ENCODE data around the gene CACNA2D3.

CACNA2D3 gene

DNA sequence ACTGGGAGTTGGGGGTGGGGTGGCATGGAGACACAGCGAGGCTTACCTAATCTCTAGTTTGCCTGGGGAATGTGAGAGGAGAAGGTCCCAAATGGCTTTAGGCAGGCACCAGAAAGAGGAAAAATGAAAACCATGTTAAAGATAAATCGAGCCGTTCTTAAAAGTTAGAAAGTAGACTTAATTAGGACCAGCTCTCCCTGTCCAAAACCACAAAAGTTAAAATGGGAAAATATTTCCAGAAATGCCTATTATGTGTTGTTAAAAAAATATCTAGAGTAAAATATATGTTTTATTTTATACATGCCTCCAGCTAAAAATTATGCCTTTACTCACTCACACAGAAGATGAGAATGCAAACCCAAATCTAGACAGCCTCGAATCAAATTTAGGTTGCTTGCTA lies 755.4 kb downstream of the CACNA2D3 start:
- DNase-seq (ENCODE audit: low read depth) = no peak

DNA sequence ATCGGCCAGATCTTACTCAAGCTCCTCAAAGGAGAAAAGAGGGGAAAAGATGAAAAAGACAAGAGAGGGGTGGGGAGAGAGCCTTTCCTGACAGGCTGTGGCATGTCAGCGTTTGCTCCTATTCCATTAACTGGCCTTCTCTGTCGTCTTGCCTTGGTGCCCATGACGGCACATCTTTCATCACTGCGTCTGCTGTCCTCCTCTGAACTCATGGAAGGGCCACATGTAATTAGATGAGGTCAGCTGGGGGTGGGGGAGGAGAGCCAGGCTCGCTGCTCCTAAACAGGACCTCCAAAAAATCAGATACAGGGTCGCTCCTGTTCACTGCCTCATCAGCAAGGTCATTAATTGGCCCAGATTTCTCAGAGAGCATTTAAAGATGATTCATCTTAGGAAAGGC lies 755.8 kb downstream of the CACNA2D3 start:
- DNase-seq (ENCODE audit: low read depth) = no peak

DNA sequence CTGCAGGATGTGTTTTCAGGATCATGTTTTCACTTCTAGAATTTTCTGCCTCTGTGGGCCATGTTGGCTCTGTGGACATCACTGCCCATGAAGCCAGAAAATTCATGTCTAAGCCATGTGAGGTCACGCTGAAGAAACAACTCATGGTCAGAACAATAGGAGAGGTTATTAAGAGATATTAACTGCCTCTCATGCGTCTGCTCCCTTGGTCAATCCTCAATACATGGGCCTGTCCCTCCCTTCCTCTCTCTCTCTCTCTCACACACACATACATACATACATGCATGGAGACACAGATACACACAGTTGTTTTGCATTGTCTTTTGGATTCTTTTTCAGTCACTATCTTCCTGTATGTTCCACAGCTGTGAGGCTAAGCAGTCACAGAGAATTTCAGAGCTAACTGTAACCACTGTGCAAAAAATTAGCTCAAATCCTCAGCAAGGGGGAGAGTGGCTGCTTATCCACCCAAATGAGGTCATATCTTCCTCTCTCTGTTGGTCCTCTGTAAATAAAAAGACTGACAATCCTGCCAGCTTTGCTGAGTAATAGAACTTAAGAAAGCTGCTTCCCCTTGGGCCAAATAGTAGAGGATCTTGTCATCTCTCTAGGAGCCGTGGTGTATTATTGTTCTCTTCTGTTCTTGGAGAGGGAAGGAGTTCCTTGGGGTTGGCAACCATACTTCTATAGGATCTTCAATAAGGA lies 759.9 kb downstream of the CACNA2D3 start:
- no peak for DNase-seq (ENCODE audit: low read depth)

DNA sequence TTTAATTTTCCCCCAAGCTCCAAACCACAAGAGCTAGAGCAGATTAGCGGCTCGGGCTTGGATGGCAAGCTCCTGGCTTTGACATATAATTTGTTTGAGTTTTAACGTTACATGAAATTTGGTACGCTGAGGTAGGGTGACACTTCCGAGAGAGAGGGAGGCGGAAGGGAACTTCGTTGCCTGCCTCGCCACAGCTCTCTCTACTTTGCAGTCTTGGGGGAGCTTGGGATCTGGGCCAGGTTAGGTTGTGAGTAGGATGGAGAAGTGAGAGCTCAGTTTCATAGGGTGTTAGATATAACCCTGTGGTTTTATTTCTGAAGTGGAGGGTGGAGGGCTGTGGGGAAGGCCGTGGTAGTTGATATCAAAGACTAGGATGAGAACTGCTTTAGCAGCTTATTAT lies 765.8 kb downstream of the CACNA2D3 start:
- DNase-seq (ENCODE audit: low read depth) = no peak

DNA sequence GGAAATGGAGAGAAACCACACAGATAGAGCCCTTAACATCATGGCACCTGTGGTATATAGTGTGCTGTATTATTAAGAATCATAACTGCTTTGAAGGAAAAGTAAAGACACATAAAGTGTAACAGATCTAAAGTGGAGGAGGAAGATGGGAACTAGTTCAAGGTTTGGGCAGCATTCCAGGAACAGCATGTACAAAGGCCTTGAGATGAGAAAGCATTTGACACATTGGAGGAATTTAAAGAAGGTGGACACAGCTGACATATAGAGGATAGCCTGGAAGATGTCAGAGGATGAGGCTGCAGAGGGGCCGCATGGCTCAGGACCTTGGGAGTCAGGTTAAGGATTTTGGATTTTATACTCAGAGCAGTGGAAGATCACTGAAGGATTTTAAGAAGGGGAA lies 766.5 kb downstream of the CACNA2D3 start:
- DNase-seq (ENCODE audit: low read depth) = no peak

DNA sequence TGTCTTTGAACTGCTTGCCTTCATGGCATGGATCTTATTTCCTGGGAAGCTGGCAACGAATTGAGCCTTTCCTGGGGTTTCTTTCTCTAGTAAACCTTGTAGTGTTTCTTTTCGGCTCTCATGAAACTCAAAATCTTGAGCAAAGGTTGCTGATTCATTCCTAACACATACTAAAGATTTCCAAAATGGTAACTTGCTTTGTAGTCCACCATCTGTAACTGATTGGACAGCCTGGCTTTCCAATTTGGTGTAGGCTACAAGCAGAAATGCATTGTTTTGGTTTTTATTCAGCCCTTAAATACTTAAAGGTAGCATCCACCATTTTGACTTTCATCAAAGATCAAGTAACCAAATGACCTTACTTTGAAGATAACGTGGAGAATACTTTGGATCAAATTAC lies 767.4 kb downstream of the CACNA2D3 start:
- DNase-seq (ENCODE audit: low read depth) = no peak

DNA sequence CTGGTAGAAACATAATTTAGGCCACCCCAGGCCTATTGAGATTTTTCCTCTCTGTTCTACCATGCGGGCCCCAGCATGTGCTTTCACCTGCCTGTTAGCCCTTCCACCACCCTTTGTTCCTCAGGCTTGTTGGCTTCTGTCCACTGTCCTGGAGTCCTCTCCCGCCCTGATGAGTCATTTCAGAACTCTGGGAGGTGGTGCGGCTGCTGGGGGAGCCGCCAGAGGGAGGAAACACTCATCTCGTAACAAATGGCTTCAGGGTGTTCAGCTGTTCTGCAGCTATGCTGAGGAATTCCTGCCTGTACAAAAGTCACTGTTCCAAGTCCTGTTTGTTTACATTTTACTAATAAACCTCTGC lies 769.2 kb downstream of the CACNA2D3 start:
- DNase-seq (ENCODE audit: low read depth) = no peak

DNA sequence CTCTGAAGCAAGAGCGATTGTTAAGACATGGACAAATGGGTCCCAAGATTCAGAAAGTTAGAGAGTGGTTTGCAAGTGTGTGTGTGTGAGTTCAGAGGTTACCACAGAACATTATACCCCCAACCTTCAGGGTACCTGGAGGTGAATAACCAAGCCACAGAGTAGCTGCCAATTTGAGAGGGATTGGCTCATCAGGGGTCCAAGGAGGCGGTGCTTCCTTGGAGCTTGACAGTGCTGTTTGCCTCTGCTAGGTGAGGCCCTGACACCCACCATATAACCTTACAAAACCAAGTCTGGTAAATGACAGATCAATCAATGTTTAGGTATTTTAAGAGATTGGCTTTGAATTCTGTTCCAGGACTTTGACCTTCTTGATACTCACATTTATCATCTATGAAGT lies 769.8 kb downstream of the CACNA2D3 start:
- no peak for DNase-seq (ENCODE audit: low read depth)

DNA sequence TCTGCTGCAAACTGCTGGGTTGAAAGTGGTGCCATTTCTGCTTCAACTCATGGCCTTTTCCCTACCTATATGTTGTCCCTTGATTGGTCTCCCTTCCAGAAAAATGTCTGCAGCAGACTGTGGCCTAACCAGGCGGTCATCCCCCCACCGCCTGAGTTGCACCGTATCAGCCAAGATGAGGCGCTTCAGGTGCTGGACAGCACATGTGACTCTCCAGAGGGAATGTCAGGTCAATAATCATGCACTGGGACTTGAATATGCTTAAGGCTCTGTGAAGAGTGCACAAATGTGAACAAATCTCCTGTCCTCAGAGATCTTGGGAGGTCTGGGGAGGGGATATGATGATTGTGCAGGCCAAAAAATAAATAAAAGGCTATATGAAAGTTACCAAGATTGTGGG lies 773.3 kb downstream of the CACNA2D3 start:
- no peak for DNase-seq (ENCODE audit: low read depth)

DNA sequence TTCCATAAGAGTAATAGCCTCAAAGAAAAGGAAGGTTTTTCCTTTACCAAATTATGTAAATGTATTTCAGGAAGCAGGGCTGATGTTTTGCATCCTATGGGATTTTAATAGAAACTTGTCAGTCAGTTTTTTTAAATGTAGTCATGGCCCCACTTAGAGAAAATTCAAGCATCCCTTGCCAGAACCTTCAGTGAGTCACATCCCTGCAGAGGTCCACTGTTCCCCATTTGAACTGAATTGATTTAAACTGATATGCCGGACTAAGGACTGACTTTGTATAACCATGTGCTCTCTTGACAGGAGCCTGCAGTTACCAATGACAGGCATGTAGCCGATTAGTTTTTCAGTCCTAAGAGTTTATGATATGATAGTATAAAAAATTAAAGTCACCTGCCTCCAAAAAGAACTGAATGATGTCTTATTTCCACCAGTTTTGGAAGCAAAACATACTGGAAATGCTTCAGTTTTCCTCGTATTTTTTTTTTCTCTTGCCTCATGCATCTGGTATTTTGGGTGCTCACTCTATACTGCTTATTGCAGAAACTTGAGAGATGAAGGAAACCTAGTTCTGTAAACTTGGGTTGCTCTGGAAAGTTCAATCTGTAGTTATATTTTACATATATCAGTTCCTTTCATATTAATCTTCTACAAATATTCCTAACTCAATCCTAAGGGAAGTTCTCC lies 774.8 kb downstream of the CACNA2D3 start:
- no peak for DNase-seq (ENCODE audit: low read depth)

DNA sequence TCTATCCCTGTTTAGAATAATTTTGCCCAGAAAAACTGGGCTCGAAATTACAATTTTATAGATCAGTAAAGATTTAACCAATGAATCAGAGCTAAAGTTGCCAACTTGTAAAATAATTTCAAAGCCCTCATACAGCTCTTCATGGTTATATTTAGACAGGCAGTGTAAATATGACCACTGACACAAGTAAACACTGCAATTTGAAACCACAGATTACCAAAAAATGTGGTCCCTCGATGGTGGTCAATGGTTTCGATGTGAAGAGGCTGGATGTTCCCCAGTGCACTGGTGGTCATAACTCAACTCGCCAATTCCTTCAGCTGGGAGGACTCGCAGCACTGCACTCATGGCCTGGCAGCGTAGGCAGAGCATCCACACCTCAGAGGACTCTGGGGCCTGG lies 776.9 kb downstream of the CACNA2D3 start:
- no peak for DNase-seq (ENCODE audit: low read depth)

DNA sequence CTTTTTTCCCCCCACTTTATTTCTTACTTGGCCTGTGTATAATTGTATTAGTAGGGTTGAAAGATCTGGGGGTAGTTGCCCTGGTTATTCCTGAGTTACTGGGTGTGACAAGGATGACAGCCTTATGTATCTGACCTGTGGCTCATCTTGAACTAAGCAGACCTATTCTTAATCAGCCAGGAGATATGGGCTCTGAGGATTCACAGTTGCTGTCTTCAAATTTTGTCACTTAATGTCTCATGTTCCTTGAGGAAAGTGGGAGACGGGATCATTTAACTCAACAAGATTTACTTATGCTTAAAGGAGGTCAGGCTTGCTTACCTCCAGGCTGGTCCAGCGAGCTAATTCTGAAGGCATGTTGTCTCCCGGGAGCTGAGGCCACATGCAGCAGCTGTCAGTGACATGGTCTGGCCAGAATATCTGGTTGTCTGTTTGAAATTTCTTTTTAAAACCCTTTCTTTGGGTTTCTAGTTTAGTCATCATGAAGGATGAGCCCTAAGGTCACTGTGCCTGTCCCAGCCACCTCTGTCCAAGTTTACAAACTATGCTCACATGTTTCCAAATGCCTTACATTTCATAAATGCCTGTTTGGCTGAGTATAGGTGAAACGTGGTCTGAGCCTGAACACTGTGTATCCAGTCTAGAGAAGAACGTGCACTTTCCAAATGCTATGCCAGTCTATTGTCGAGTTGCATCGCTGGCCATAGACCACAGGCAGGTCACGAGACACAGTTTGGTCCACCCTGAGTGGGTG lies 778.7 kb downstream of the CACNA2D3 start:
- DNase-seq (ENCODE audit: low read depth) = no peak

DNA sequence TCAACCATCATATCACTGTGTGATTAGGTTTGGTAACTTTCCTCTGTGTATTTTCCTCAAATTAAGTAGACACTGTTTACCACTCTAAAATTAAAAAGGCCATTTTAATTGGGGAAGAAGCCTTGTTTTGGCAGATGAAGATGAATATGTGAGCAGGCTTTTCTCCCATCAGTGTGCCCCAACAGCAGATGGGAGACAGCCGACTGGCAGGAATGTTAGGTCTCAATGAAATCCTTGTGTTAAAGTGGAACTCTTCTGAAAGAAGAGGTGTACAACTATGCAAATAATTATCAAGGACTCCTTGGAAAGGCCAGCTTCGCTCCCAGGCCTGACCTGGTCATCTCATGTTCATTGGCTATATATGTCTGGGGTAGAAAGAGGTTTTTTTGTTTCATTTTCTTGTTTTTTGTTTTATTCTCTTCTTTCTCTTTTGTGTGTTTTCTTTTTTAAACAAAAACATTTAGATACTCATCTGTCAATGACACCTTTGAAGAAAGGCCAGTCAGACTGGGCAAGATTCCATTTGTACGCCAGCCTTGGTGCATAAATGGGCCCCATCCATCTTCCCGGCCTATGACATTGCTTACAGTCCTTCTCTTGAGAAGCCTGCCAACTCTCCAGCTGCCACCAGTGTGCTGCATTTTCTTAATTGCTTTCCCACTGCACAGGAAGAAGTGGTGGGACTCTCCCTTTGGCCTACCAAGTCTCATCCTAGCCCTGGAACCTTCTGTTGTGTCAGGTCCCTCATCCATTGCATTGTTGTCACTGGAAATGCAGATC lies 779.7 kb downstream of the CACNA2D3 start:
- DNase-seq (ENCODE audit: low read depth) = no peak

DNA sequence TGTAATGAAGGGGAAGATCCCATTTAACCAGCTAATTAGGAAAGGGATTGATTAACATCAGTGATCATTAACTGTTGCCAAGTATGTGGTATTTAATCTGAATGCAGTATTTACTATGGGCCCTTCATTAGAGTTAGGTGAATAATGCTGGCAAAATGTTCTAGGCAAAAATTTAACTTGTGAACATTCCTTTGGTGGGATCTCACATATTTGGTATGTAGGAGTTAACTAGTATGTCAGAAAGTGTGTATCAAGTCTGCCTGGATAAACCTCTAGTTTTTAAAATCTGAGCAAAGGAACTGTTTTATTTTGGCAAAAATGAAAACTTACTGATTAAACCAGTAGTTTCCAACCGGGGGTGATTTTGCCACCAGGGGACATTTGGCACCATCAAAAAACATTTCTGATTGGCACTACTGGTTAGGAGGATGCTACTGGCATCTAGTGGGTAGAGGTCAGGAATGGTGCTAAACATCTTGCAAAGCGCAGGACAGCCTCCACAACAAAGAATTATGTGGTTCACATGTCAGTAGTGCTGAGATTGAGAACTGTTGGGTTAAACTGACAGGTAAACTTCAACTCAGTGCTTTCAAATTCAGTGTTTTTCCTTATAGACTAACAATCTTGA lies 783.0 kb downstream of the CACNA2D3 start:
- DNase-seq (ENCODE audit: low read depth) = no peak

DNA sequence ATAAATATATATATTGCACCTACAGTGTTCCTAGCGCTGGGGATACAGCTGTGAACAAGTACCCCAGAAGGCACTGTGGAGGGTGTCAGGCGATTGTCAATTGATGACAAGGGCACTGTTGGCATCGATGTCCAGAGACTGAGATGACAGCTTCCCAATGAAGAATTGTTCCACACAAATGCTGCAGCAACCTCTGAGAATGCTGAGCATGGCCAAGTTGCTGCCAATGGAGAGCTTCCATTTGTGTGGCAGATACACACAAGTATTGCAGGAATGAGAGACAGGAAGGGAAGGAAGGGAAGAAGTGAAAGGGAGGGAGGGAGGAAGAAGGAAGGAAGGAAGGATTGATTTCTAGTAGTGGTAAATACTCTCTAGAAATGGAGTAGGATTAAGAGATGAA lies 783.6 kb downstream of the CACNA2D3 start:
- no peak for DNase-seq (ENCODE audit: low read depth)

DNA sequence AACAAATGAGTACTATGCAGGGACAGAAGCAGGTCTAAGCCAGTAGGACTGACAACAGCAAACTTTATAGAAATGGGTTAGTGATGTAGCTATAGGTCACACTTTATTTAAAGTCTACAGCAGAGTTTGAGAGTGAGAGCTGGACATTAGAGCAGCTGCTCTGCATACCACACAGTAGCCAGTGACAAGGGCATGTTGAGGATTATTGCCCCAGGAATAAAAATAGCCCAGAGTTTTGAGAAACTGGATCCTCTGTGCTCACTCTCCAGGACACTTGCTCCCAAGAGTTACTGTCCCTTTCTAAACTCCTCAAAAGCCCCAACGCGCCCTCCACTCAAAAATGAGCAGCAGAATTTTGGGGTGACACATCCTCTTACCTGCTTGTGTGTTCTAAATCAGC lies 784.4 kb downstream of the CACNA2D3 start:
- no peak for DNase-seq (ENCODE audit: low read depth)

DNA sequence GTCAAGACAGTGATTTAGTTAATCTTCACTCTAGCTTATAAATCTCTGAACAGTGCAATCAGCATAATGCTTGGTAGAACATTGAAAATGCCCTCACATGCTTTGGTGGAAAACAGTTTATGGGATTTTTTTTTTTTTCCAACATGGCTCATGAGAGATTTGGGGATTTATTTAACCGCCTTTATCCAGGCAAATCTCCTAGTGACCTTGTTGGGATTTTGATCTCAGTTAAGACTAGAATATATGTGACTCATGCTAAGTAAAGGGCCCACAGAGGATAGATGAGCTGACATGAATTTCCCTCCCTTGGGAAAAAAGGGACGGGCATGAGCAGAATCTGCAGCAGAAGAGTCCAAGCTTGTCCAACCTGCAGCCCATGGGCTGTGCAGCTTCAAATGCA lies 786.8 kb downstream of the CACNA2D3 start:
- no peak for DNase-seq (ENCODE audit: low read depth)

DNA sequence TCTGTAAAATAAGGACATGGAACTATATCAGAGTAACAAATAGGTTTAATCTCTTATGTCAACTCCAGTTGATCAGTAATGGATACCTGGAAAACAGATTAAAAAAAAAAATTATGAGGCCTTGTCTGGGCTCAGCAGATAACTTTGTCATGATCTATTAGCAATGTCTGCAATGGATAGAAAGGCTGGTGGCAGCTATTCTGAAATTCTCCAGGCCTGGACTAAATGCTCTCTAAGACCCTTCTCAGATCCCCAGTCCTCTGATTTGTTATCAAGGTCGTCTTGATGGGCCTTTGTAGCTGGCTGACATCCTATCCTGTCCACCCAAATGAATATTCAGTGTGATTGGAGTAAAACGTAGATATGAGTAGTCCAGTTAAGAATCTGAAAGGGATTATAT lies 791.8 kb downstream of the CACNA2D3 start:
- no peak for DNase-seq (ENCODE audit: low read depth)

DNA sequence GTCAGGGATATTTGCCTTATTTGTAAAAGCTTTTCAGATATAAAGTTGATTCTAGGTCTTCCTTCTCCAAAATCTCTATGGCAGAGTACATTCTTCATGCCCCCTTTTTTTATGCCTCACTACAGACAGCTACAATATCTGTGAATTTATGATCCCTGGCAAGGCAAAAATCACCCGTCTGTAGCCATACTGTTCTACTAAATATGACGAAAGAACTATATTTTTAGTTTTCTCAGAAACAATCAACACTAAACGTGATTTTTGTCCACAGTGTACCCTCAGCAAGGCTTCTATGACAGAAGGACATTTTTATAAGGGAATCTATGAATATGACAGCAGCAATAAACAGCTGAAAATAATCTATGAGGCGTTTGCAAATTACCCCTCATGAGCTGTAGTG lies 792.8 kb downstream of the CACNA2D3 start:
- no peak for DNase-seq (ENCODE audit: low read depth)

DNA sequence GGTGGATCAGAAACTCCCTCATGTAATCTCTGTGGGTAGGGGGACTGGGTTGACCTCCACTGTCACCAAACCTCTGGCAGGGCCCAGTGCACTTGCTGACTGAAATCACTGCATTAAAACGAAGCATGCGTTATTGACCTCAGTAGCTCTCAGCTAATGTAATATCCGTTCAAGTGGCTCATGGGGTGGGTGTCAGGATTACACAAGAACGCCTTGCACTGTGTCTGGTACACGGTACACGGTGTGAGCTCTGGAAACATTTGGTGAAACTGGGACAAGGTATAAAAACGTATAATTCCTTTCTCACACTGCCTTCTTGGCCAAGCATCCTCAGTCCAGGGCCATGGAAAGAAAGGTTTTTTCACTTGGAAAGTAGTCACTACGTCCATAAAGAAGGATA lies 793.6 kb downstream of the CACNA2D3 start:
- no peak for DNase-seq (ENCODE audit: low read depth)

DNA sequence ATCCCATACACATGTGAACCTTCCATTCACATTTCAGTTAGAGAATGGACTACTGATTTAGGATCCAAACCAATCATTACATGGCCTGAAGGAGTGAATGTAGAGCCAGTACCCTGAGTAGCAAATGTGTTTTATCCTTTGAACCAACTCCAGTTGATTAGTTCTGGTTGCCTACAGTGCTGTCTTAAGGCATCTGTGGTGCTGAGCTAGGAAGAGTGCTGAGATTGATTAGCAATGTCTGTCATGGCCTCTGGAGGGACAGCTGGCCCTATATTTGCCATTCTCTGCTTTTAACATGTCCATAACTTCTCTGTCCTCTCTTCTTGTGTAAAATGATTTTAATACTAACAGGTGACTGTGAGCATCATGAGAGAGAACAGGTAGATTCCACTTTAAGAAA lies 794.4 kb downstream of the CACNA2D3 start:
- no peak for DNase-seq (ENCODE audit: low read depth)

DNA sequence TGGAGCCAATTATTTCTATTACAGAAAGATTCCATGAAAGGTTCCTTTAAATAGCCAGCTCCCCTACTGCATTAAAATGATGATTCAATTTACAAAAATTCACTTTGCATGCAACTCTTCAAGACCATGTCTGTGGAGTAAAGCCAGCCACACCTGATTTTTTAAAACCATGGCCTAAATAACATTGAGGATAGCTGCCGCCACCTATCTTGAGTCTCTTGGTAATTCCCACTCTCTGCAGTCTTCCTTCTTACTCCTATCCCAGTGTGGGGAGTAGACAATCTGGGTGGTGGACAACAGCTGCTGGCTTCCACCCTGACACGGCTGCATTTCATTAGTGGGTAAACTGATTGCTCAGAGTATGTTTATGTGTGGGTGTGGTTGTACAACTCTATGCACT lies 794.8 kb downstream of the CACNA2D3 start:
- DNase-seq (ENCODE audit: low read depth) = no peak
